Sigmoid colon (tissue), 4 donors: Measurements from ENCODE around the gene RPS6KL1.

ENCODE experiments used
- CTCF ChIP-seq, 4 experiments: fragments of 450-650 bp in 3 of 4; fragments of 200-600 bp in 1 of 4; IDR thresholded peaks; one replicate each; pipeline ENCODE4 v1.5.1; 2016 to 2019; ENCODE audit warnings: antibody characterized with exemption in 4 of 4, mild to moderate bottlenecking in 3 of 4, moderate library complexity in 2 of 4
- EP300 ChIP-seq, 4 donors: sonication (generic); formaldehyde crosslinking; IDR thresholded peaks; one replicate each; pipeline ENCODE4 v1.6.1; 2017; ENCODE audit warnings: antibody characterized with exemption in 4 of 4
- POLR2A ChIP-seq, 2 donors: fragments of 450-650 bp; IDR thresholded peaks; one replicate each; pipeline ENCODE4 v1.6.1; 2016; ENCODE audit warnings: antibody characterized with exemption in 2 of 2, mild to moderate bottlenecking in 2 of 2, moderate library complexity in 2 of 2
- POLR2AphosphoS5 ChIP-seq, 4 donors: sonication (generic); formaldehyde crosslinking; IDR thresholded peaks; one replicate each; pipeline ENCODE4 v1.6.1; 2017; ENCODE audit warnings: antibody characterized with exemption in 4 of 4

- no peak for TF ChIP-seq CTCF (IDR thresholded peaks at IDR 0.05)
- no peak for TF ChIP-seq POLR2AphosphoS5 (IDR thresholded peaks at IDR 0.05)
- no peak for TF ChIP-seq EP300 (IDR thresholded peaks at IDR 0.05)
- TF ChIP-seq POLR2A (IDR thresholded peaks at IDR 0.05): no peak
Observed at GRCh38 chr14:74864198-74864597, 58.9 kb downstream of the RPS6KL1 start.
